Keratinocyte (primary cell): Measurements from ENCODE around the gene YIPF1.

Experiments
- CTCF ChIP-seq, 3 experiments: IDR thresholded peaks in 1 of 3; conservative IDR thresholded peaks in 1 of 3; optimal IDR thresholded peaks in 1 of 3; 2 replicates in 2 of 3; 3 replicates in 1 of 3; pipeline versions ENCODE3 to v1.5.1; 2011; ENCODE audit warnings: low read length in 3 of 3, mild to moderate bottlenecking in 3 of 3, moderate library complexity in 2 of 3, control low read depth in 1 of 3, inconsistent platforms in 1 of 3; ENCODE audit not compliant: insufficient read depth in 2 of 3; ENCODE audit errors: extremely low read depth in 1 of 3
- EZH2 ChIP-seq: IDR thresholded peaks from one replicate; pipeline ENCODE4 v1.6.1; 2012; ENCODE audit warnings: inconsistent platforms, mild to moderate bottlenecking, low read length, moderate library complexity

GRCh38 chr1:53834776-53835175 is 54.8 kb downstream of the YIPF1 start:
- no peak for TF ChIP-seq EZH2
- no peak for TF ChIP-seq CTCF (optimal IDR thresholded peaks at IDR 0.05 in 1 of 3, IDR thresholded peaks at IDR 0.05 in 1 of 3, conservative IDR thresholded peaks at IDR 0.05 in 1 of 3; ENCODE audit: extremely low read depth in 1 of 3, insufficient read depth in 2 of 3, low read length in 3 of 3)
